Fibroblast of lung (primary cell): ENCODE data around the gene BCL7A.

ENCODE experiments used
- CTCF ChIP-seq, 2 donors: IDR thresholded peaks in 1 of 2; conservative IDR thresholded peaks in 1 of 2; 1 replicate in 1 of 2; 2 replicates in 1 of 2; pipeline ENCODE4 v1.5.1; 2011 to 2012; ENCODE audit warnings: low read length in 2 of 2, control low read depth in 1 of 2, inconsistent platforms in 1 of 2, low read depth in 1 of 2, mild to moderate bottlenecking in 1 of 2
- EZH2 ChIP-seq: IDR thresholded peaks from 2 replicates; pipeline ENCODE4 v1.5.1; 2012; ENCODE audit warnings: low read length, control low read depth, mild to moderate bottlenecking; ENCODE audit errors: missing control alignments

- no peak for TF ChIP-seq CTCF (conservative IDR thresholded peaks at IDR 0.05 in 1 of 2, IDR thresholded peaks at IDR 0.05 in 1 of 2; ENCODE audit: low read depth in 1 of 2, low read length in 2 of 2)
- no peak for TF ChIP-seq EZH2
These were observed 64.4 kb downstream of the BCL7A start for GRCh38 chr12:122086116-122086515.
